Endothelial cell (in vitro differentiated cells): Measurements from ENCODE around the gene AGPAT3. TPM values are rescaled to one million over a fixed set of nuclear protein-coding genes. Genes with fewer than 3 reads are reported as not detected.

ENCODE experiments used
- DNase-seq: peaks from one replicate; pipeline ENCODE4 v3.0.0; 2021; ENCODE audit warnings: low spot score
- H3K27ac Mint-ChIP-seq: one replicate; pipeline ENCODE4 v1.8.0; 2021; ENCODE audit warnings: mixed read lengths, inconsistent platforms; ENCODE audit not compliant: unreplicated experiment
- H3K27me3 Mint-ChIP-seq: one replicate; pipeline ENCODE4 v1.8.0; 2021; ENCODE audit warnings: mild to moderate bottlenecking, moderate library complexity, mixed read lengths, inconsistent platforms; ENCODE audit not compliant: unreplicated experiment
- H3K36me3 Mint-ChIP-seq: one replicate; pipeline ENCODE4 v1.8.0; 2021; ENCODE audit warnings: mild to moderate bottlenecking, low read depth, mixed read lengths, inconsistent platforms; ENCODE audit not compliant: unreplicated experiment
- H3K4me1 Mint-ChIP-seq: one replicate; pipeline ENCODE4 v1.8.0; 2021; ENCODE audit warnings: mild to moderate bottlenecking, mixed read lengths, inconsistent platforms; ENCODE audit not compliant: unreplicated experiment
- H3K4me3 Mint-ChIP-seq: one replicate; pipeline ENCODE4 v1.8.0; 2021; ENCODE audit warnings: mild to moderate bottlenecking, mixed read lengths, inconsistent platforms; ENCODE audit not compliant: unreplicated experiment
- H3K9me3 Mint-ChIP-seq: one replicate; pipeline ENCODE4 v1.8.0; 2021; ENCODE audit warnings: mixed read lengths, inconsistent platforms; ENCODE audit not compliant: unreplicated experiment
- total RNA-seq: library from RNA; stranded (reverse); fragmentation: NEBNext Ultra II Directional; extraction: Animal tissue kit (Norgen Biotek cat#: 25700); gene quantifications from one replicate; pipeline ENCODE4 v1.2.1, GENCODE V29; 2021; ENCODE audit not compliant: unreplicated experiment
- TF ChIP-seq, protein P1 (sequence below): fragments of 200-600 bp; sonication (generic); IDR thresholded peaks from one replicate; pipeline ENCODE4 v1.5.0; 2021; ENCODE audit warnings: antibody characterized with exemption; ENCODE audit not compliant: unreplicated experiment

The AGPAT3 gene
- total RNA-seq, 1 donor from 2014 or later: 22.6 TPM

DNA sequence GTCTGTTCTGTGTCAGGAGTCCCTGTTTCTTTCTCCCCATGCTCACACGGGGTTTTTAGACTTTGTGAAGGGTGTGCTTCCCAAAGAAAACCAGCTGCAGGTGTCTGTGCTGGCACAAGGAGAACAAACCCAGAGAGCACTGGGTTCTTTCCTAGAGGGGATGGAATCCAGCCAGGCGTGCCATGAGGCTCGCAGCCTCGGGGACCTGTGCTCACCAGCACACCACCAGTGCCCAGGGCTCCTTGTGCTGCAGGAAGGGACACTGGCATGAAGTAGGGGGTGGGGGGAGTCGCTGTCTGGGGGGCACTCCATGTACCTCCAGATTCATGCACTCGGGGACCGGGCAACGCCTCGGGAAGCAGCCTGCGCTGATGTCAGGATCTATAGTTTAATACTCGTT is 57.9 kb downstream of the AGPAT3 start:
- no peak overlapping the region for H3K4me3 Mint-ChIP-seq
- peaks cover 7% of the 10 kb centered on the region for H3K27me3 Mint-ChIP-seq
- no peak for DNase-seq
- H3K4me1 Mint-ChIP-seq: peaks cover 13% of the 10 kb centered on the region
- TF ChIP-seq, protein P1, sequence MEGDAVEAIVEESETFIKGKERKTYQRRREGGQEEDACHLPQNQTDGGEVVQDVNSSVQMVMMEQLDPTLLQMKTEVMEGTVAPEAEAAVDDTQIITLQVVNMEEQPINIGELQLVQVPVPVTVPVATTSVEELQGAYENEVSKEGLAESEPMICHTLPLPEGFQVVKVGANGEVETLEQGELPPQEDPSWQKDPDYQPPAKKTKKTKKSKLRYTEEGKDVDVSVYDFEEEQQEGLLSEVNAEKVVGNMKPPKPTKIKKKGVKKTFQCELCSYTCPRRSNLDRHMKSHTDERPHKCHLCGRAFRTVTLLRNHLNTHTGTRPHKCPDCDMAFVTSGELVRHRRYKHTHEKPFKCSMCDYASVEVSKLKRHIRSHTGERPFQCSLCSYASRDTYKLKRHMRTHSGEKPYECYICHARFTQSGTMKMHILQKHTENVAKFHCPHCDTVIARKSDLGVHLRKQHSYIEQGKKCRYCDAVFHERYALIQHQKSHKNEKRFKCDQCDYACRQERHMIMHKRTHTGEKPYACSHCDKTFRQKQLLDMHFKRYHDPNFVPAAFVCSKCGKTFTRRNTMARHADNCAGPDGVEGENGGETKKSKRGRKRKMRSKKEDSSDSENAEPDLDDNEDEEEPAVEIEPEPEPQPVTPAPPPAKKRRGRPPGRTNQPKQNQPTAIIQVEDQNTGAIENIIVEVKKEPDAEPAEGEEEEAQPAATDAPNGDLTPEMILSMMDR: no peak
- H3K36me3 Mint-ChIP-seq: peaks cover 3% of the 10 kb centered on the region
- H3K27ac Mint-ChIP-seq: no peak overlapping the region
- no peaks in the 10 kb centered on the region for H3K9me3 Mint-ChIP-seq

DNA sequence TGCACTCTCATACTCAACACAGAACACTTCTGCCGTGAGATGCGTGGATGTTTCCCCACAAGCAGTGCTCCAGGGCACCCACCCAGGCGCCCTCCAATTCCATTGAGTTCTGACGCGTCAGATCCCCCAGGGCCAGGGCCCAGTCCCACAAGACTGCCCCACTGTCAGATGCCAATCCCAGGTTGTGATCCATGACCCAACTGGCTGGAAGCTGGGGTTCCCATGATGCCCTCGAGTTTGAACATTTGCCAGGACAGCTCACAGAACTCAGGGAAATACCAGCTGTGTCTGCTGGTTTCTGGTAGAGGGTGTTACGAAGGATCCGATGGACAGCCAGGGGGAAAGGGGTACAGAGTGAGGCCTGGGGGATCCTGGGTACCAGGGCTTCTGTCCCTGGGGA is 58.4 kb downstream of the AGPAT3 start:
- peaks cover 3% of the 10 kb centered on the region for H3K36me3 Mint-ChIP-seq
- peaks cover 10% of the 10 kb centered on the region for H3K4me1 Mint-ChIP-seq

DNA sequence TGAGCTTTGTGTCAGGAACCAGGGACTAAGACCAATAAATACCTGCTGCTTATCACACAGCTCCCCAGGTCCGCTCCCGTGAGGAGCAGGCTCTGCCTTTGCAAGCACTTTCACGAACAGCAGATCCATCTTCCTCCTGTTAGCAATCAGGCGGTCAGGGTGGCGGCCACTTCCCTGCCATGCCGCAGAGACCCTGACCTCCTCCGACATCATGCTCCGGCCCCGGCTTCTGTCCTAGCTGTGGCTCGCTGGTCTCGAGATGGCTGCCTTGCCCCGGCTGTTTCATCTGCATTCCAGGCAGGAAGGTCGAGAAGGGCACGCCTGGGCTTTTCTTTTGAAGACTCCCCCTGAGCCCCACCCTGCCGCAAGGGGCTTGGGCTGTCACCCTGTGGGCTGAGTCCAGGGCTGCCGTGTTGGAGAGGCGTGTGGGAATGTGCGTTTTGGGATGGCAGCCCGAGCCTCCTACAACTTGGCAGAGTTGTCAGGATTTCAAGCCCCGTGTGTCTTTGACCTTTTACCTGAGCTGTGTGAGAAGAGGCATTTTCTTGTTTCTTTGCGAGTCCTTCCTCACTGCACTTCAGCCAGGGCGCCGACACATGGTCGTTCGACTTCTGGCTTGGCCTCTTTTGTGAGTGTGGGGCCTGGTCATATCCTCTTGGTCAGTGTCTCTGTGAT is 59.5 kb downstream of the AGPAT3 start:
- Mint-ChIP-seq H3K27me3 (peaks cover 7% of the 10 kb centered on the region), H3K27ac (no peak overlapping the region), H3K4me1 (peaks cover 8% of the 10 kb centered on the region), H3K9me3 (no peaks in the 10 kb centered on the region), H3K36me3 (peaks cover 3% of the 10 kb centered on the region), H3K4me3 (no peak overlapping the region)
- TF ChIP-seq, protein P1: no peak
- no peak for DNase-seq

More for the DNA sequence above, 58.4 kb downstream of the AGPAT3 start:
- Mint-ChIP-seq H3K27me3 (peaks cover 7% of the 10 kb centered on the region), H3K9me3 (no peaks in the 10 kb centered on the region), H3K4me3 (no peak overlapping the region), H3K27ac (no peak overlapping the region)
- DNase-seq: no peak
- TF ChIP-seq, protein P1: no peak

DNA sequence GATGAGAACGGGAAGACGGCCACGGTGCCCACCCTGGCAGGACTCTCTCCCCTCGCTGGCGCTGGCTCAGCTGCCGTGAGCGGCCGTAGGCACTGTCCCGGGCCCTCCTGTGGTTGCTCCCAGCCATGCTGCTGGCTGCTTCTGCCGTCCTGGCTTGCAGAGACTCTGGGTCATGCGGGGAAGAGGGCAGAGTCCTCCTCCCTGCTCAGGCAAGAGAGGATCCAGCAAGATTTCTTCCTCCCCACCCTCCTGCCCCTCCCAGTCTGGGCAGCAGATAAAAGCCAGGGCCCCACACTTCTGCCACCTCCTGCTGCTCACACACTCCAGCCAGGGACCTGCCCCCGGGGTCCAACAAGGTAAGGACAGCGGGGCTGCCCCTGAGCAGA is 60.1 kb downstream of the AGPAT3 start:
- no peak for DNase-seq
- TF ChIP-seq, protein P1: no peak
- H3K9me3 Mint-ChIP-seq: no peaks in the 10 kb centered on the region
- peaks cover 7% of the 10 kb centered on the region for H3K27me3 Mint-ChIP-seq
- H3K4me3 Mint-ChIP-seq: no peak overlapping the region
- no peak overlapping the region for H3K27ac Mint-ChIP-seq
- H3K4me1 Mint-ChIP-seq: peaks cover 6% of the 10 kb centered on the region
- H3K36me3 Mint-ChIP-seq: peaks cover 3% of the 10 kb centered on the region

DNA sequence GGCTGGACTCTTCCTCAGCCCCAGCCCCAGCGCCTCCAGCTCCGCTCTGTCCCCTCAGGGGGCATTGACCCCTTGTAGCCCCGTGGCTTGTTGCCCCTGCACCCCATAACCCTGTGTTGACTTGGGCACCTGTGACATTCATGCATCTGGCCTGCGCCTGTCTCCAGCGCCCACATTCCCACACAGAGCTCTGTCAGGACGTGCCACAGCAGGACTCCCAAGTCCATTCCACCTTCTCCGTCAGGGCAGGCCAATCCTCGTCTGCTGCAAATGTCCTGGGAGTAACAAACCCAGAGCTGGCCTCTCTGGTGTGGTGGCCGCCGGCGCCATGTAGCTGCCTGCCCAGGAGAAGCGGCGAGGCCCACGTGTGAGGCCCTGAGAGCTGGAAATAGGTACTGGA is 60.6 kb downstream of the AGPAT3 start:
- no peak overlapping the region for H3K27ac Mint-ChIP-seq
- H3K36me3 Mint-ChIP-seq: peaks cover 3% of the 10 kb centered on the region
- H3K9me3 Mint-ChIP-seq: no peaks in the 10 kb centered on the region
- peaks cover 7% of the 10 kb centered on the region for H3K27me3 Mint-ChIP-seq
- TF ChIP-seq, protein P1: no peak
- peaks cover 6% of the 10 kb centered on the region for H3K4me1 Mint-ChIP-seq
- H3K4me3 Mint-ChIP-seq: no peak overlapping the region
- no peak for DNase-seq
